Measurements from ENCODE around the gene EFHC1.
A peak's percentile ranks its signal among the peaks of the same experiment; 100 is the strongest.

EFHC1 gene

GRCh38 chr6:52507557-52508260, 87.6 kb downstream of the EFHC1 start:
- DNase-seq (ENCODE audit: low spot score in 2 of 2) (no peak), ATAC-seq (ENCODE audit: low read depth) (no peak)
- Mint-ChIP-seq H3K36me3 (peaks cover 36% of the 10 kb centered on the region), H3K4me3 (no peak overlapping the region), H3K4me1 (peaks cover 3% of the 10 kb centered on the region), H3K9me3 (no peaks in the 10 kb centered on the region), H3K27ac (peak overlapping the region; percentile 60), H3K27me3 (no peaks in the 10 kb centered on the region)

- Mint-ChIP-seq H3K4me3 (no peak overlapping the region), H3K27me3 (no peaks in the 10 kb centered on the region), H3K4me1 (peaks cover 3% of the 10 kb centered on the region), H3K27ac (no peak overlapping the region), H3K9me3 (no peaks in the 10 kb centered on the region), H3K36me3 (peaks cover 36% of the 10 kb centered on the region)
- ATAC-seq (ENCODE audit: low read depth), result no peak
- DNase-seq (ENCODE audit: low spot score in 2 of 2), result no peak
Measured at GRCh38 chr6:52508261-52508739, 88.2 kb downstream of the EFHC1 start.

- ATAC-seq (ENCODE audit: low read depth) (no peak), DNase-seq (ENCODE audit: low spot score in 2 of 2) (no peak)
- Mint-ChIP-seq H3K27ac (peak overlapping the region; percentile 60), H3K9me3 (no peaks in the 10 kb centered on the region), H3K27me3 (no peaks in the 10 kb centered on the region), H3K4me1 (peaks cover 3% of the 10 kb centered on the region), H3K4me3 (no peak overlapping the region), H3K36me3 (peaks cover 44% of the 10 kb centered on the region)
Measured at GRCh38 chr6:52509281-52510212, 89.4 kb downstream of the EFHC1 start.

- Mint-ChIP-seq H3K27me3 (no peaks in the 10 kb centered on the region), H3K9me3 (no peaks in the 10 kb centered on the region), H3K36me3 (peaks cover 48% of the 10 kb centered on the region), H3K4me1 (peaks cover under 1% of the 10 kb centered on the region), H3K4me3 (no peak overlapping the region), H3K27ac (peak overlapping the region; percentile 60)
- DNase-seq (ENCODE audit: low spot score in 2 of 2), result no peak
- ATAC-seq (ENCODE audit: low read depth), result no peak
Measured at GRCh38 chr6:52510213-52510562, 90.0 kb downstream of the EFHC1 start.

- peak overlapping the region; percentile 60 for H3K27ac Mint-ChIP-seq
- no peaks in the 10 kb centered on the region for H3K9me3 Mint-ChIP-seq
- ATAC-seq (ENCODE audit: low read depth), result no peak
- H3K4me3 Mint-ChIP-seq, result no peak overlapping the region
- H3K4me1 Mint-ChIP-seq, result no peaks in the 10 kb centered on the region
- H3K27me3 Mint-ChIP-seq, result no peaks in the 10 kb centered on the region
- peaks cover 51% of the 10 kb centered on the region for H3K36me3 Mint-ChIP-seq
- DNase-seq (ENCODE audit: low spot score in 2 of 2), result no peak
Measured at GRCh38 chr6:52511163-52511562, 91.0 kb downstream of the EFHC1 start.

GRCh38 chr6:52511572-52512151, 91.5 kb downstream of the EFHC1 start:
- Mint-ChIP-seq H3K27ac (peak overlapping the region; percentile 43), H3K4me3 (no peak overlapping the region), H3K4me1 (no peaks in the 10 kb centered on the region), H3K27me3 (no peaks in the 10 kb centered on the region), H3K9me3 (no peaks in the 10 kb centered on the region), H3K36me3 (peaks cover 51% of the 10 kb centered on the region)
- no peak for DNase-seq (ENCODE audit: low spot score in 2 of 2)
- ATAC-seq (ENCODE audit: low read depth), result no peak

GRCh38 chr6:52512199-52512598, 92.1 kb downstream of the EFHC1 start:
- ATAC-seq (ENCODE audit: low read depth) (no peak), DNase-seq (ENCODE audit: low spot score in 2 of 2) (no peak)
- no peak overlapping the region for H3K4me3 Mint-ChIP-seq
- H3K4me1 Mint-ChIP-seq, result no peaks in the 10 kb centered on the region
- H3K27me3 Mint-ChIP-seq, result no peaks in the 10 kb centered on the region
- H3K9me3 Mint-ChIP-seq, result no peaks in the 10 kb centered on the region
- H3K27ac Mint-ChIP-seq, result peak overlapping the region; percentile 43
- peaks cover 51% of the 10 kb centered on the region for H3K36me3 Mint-ChIP-seq

GRCh38 chr6:52513464-52513863, 93.3 kb downstream of the EFHC1 start:
- Mint-ChIP-seq H3K4me1 (no peaks in the 10 kb centered on the region), H3K9me3 (no peaks in the 10 kb centered on the region), H3K36me3 (peaks cover 46% of the 10 kb centered on the region), H3K27ac (no peak overlapping the region), H3K27me3 (no peaks in the 10 kb centered on the region), H3K4me3 (no peak overlapping the region)
- ATAC-seq (ENCODE audit: low read depth) (no peak), DNase-seq (ENCODE audit: low spot score in 2 of 2) (no peak)

- Mint-ChIP-seq H3K27me3 (no peaks in the 10 kb centered on the region), H3K27ac (no peak overlapping the region), H3K4me1 (no peaks in the 10 kb centered on the region), H3K9me3 (no peaks in the 10 kb centered on the region), H3K36me3 (peaks cover 44% of the 10 kb centered on the region), H3K4me3 (no peak overlapping the region)
- ATAC-seq (ENCODE audit: low read depth) (no peak), DNase-seq (ENCODE audit: low spot score in 2 of 2) (no peak)
Measured at GRCh38 chr6:52513896-52514295, 93.8 kb downstream of the EFHC1 start.

- no peak overlapping the region for H3K4me3 Mint-ChIP-seq
- DNase-seq (ENCODE audit: low spot score in 2 of 2) (no peak), ATAC-seq (ENCODE audit: low read depth) (no peak)
- peaks cover 45% of the 10 kb centered on the region for H3K36me3 Mint-ChIP-seq
- no peaks in the 10 kb centered on the region for H3K27me3 Mint-ChIP-seq
- no peaks in the 10 kb centered on the region for H3K9me3 Mint-ChIP-seq
- H3K27ac Mint-ChIP-seq, result no peak overlapping the region
- no peaks in the 10 kb centered on the region for H3K4me1 Mint-ChIP-seq
Measured at GRCh38 chr6:52514514-52514913, 94.4 kb downstream of the EFHC1 start.

- Mint-ChIP-seq H3K4me3 (no peak overlapping the region), H3K9me3 (no peaks in the 10 kb centered on the region), H3K27me3 (no peaks in the 10 kb centered on the region), H3K36me3 (peaks cover 44% of the 10 kb centered on the region), H3K27ac (no peak overlapping the region), H3K4me1 (no peaks in the 10 kb centered on the region)
- ATAC-seq (ENCODE audit: low read depth), result no peak
- no peak for DNase-seq (ENCODE audit: low spot score in 2 of 2)
Measured at GRCh38 chr6:52515219-52515960, 95.2 kb downstream of the EFHC1 start.

GRCh38 chr6:52516269-52516668, 96.1 kb downstream of the EFHC1 start:
- H3K27me3 Mint-ChIP-seq, result no peaks in the 10 kb centered on the region
- no peaks in the 10 kb centered on the region for H3K9me3 Mint-ChIP-seq
- H3K36me3 Mint-ChIP-seq, result peaks cover 41% of the 10 kb centered on the region
- H3K4me3 Mint-ChIP-seq, result no peak overlapping the region
- DNase-seq (ENCODE audit: low spot score in 2 of 2) (no peak), ATAC-seq (ENCODE audit: low read depth) (no peak)
- H3K27ac Mint-ChIP-seq, result no peak overlapping the region
- H3K4me1 Mint-ChIP-seq, result no peaks in the 10 kb centered on the region

- Mint-ChIP-seq H3K9me3 (no peaks in the 10 kb centered on the region), H3K4me3 (no peak overlapping the region), H3K4me1 (no peaks in the 10 kb centered on the region), H3K36me3 (peaks cover 36% of the 10 kb centered on the region), H3K27ac (no peak overlapping the region), H3K27me3 (no peaks in the 10 kb centered on the region)
- DNase-seq (ENCODE audit: low spot score in 2 of 2) (no peak), ATAC-seq (ENCODE audit: low read depth) (no peak)
Measured at GRCh38 chr6:52516943-52517342, 96.8 kb downstream of the EFHC1 start.
